PC-9 (cell line): ENCODE results near the gene CHCHD2. TPM values are rescaled to one million over a fixed set of nuclear protein-coding genes. Genes with fewer than 3 reads are reported as not detected.
"Not testable (repeated sequence)": the region's sequence is repeated elsewhere in the genome, so short reads cannot be mapped to it uniquely, and the experiment has no call there.

ENCODE experiments used
- BruUV-seq: library from RNA; stranded (reverse); fragments of 400-500 nt; replicated peaks from 2 replicates; lab custom pipeline; 2021; lab: Mats Ljungman, UMichigan
- CTCF ChIA-PET: fragments of 300-600 bp; sonication (Branson Sonifier 250); formaldehyde crosslinking; loops from one replicate; lab custom pipeline; 2022; ENCODE audit warnings: antibody characterized with exemption; lab: Charles Lee
- POLR2A ChIA-PET: fragments of 300-600 bp; sonication (Branson Sonifier 250); formaldehyde crosslinking; loops from one replicate; lab custom pipeline; 2022; ENCODE audit warnings: antibody characterized with exemption; ENCODE audit not compliant: unreplicated experiment; lab: Charles Lee
- DNase-seq, 2 experiments: peaks; one replicate each; pipeline versions ENCODE4 v3.0.0 to v3.0.0-alpha.2; 2015 to 2022; ENCODE audit warnings: mixed read lengths in 1 of 2
- H2AFZ ChIP-seq: fragments of 200-600 bp; sonication (generic); 2 replicates; pipeline ENCODE4 v1.8.1; 2017; ENCODE audit warnings: antibody characterized with exemption
- H3F3A ChIP-seq: fragments of 200-600 bp; sonication (generic); 2 replicates; pipeline ENCODE4 v1.8.1; 2017; ENCODE audit warnings: antibody characterized with exemption, mild to moderate bottlenecking, low read depth; ENCODE audit not compliant: insufficient read depth
- H3K27ac ChIP-seq: fragments of 200-600 bp; sonication (generic); 2 replicates; pipeline ENCODE4 v1.6.1; 2016; ENCODE audit warnings: mixed run types
- H3K27me3 ChIP-seq: fragments of 200-600 bp; sonication (generic); 2 replicates; pipeline ENCODE4 v1.6.1; 2016; ENCODE audit warnings: low read depth, mixed run types; ENCODE audit not compliant: insufficient read depth
- H3K36me3 ChIP-seq: fragments of 200-600 bp; sonication (generic); 2 replicates; pipeline ENCODE4 v1.6.1; 2016; ENCODE audit warnings: low read depth, mixed run types
- H3K4me1 ChIP-seq: fragments of 200-600 bp; sonication (generic); replicated peaks from 2 replicates; pipeline ENCODE4 v1.6.1; 2016; ENCODE audit warnings: mixed run types; ENCODE audit not compliant: insufficient read depth
- H3K4me2 ChIP-seq: fragments of 200-600 bp; sonication (generic); 2 replicates; pipeline ENCODE4 v1.6.1; 2017; ENCODE audit warnings: mixed run types
- H3K4me3 ChIP-seq: fragments of 200-600 bp; sonication (generic); 2 replicates; pipeline ENCODE4 v1.6.1; 2016; ENCODE audit warnings: mixed run types
- H3K79me2 ChIP-seq: fragments of 200-600 bp; sonication (generic); 2 replicates; pipeline ENCODE4 v1.6.1; 2017; ENCODE audit warnings: low read depth, mixed run types
- H3K9me2 ChIP-seq: fragments of 200-600 bp; sonication (generic); 2 replicates; pipeline ENCODE4 v1.8.1; 2017; ENCODE audit warnings: mild to moderate bottlenecking; ENCODE audit not compliant: insufficient read depth
- H3K9me3 ChIP-seq: fragments of 200-600 bp; sonication (generic); 2 replicates; pipeline ENCODE4 v1.8.1; 2016; ENCODE audit warnings: low read depth; ENCODE audit not compliant: insufficient read depth
- H4K20me1 ChIP-seq: fragments of 200-600 bp; sonication (generic); 2 replicates; pipeline ENCODE4 v1.8.1; 2017; ENCODE audit not compliant: insufficient read depth
- CTCF ChIP-seq: fragments of 200-600 bp; sonication (generic); conservative IDR thresholded peaks from 2 replicates; pipeline ENCODE4 v1.6.1; 2017; ENCODE audit warnings: mixed run types, antibody characterized with exemption, mild to moderate bottlenecking, moderate library complexity
- EZH2 ChIP-seq: fragments of 200-600 bp; sonication (generic); IDR thresholded peaks from 2 replicates; pipeline ENCODE4 v1.8.0; 2017; ENCODE audit warnings: antibody characterized with exemption, low read depth
- intact Hi-C: fragments of 100-400 bp; cut with micrococcal nuclease; formaldehyde crosslinking; loops from one replicate; pipeline ENCODE4 v1.10.0; 2022; ENCODE audit not compliant: unreplicated experiment
- total RNA-seq: library from RNA; stranded (reverse); gene quantifications from 2 replicates; pipeline ENCODE4 v1.2.3, GENCODE V29; 2021

The CHCHD2 gene
- total RNA-seq, 1 experiment from 2014 or later: 978 TPM

- H3K4me3 ChIP-seq: no peak overlapping the region
- H3K4me1 ChIP-seq: peaks cover 29% of the 10 kb centered on the region
- ChIA-PET POLR2A (interaction anchor here (0.6 to 0.7 kb wide), 4 partner anchors 30 to 1315 kb away, joined by 3 to 4 read pairs (median 3); partner anchors contain the start of gene SEC61G), CTCF (interaction anchor here (0.6 to 1.8 kb wide), 4 partner anchors 23 to 433 kb away, joined by 3 to 14 read pairs (median 8); partner anchors contain the start of genes CCT6A and PSPH)
- peaks cover 71% of the 10 kb centered on the region for H3F3A ChIP-seq
- peaks cover 8% of the 10 kb centered on the region; the same call in 1 of the 2 replicates for H3K79me2 ChIP-seq
- TF ChIP-seq CTCF (peak; percentile 100), EZH2 (no peak)
- H3K36me3 ChIP-seq: peaks cover 53% of the 10 kb centered on the region
- no peak overlapping the region for H3K27ac ChIP-seq
- intact Hi-C loops: loop anchor here (1.0 kb wide), 5 partner anchors 32 to 794 kb away; partner anchors contain the start of gene CHCHD2
- H3K9me3 ChIP-seq: no peaks in the 10 kb centered on the region
- no TSS peak for BruUV-seq
- no peak overlapping the region for H3K4me2 ChIP-seq
- peak; percentile 86 to 95 for DNase-seq
- peaks cover 4% of the 10 kb centered on the region for H4K20me1 ChIP-seq
- no peak overlapping the region for H2AFZ ChIP-seq
- no peaks in the 10 kb centered on the region for H3K9me2 ChIP-seq
- no peaks in the 10 kb centered on the region for H3K27me3 ChIP-seq
These were observed 31.9 kb downstream of the CHCHD2 start for GRCh38 chr7:56074371-56074791.

DNA sequence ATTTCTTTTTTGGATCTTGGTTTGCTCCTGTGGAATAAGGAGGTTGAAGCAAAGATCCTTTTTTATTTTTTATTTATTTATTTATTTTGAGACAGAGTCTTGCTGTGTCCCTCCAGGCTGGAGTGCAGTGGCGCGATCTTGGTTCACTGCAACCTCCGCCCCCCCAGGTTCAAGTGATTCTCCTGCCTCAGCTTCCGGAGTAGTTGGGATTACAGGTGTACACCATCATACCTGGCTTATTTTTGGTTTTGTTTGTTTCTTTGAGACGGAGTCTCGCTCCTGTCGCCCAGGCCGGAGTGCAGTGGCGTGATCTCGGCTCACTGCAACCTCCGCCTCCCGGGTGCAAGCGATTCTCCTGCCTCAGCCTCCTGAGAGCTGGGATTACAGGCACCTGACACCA lies 39.9 kb downstream of the CHCHD2 start:
- DNase-seq, intact Hi-C loops, H3K4me3 ChIP-seq, H3K27ac ChIP-seq, H3K27me3 ChIP-seq, BruUV-seq, CTCF ChIA-PET, H3K4me2 ChIP-seq, H3K9me2 ChIP-seq, H2AFZ ChIP-seq, H3K9me3 ChIP-seq: not testable (repeated sequence)
- peaks cover 61% of the 10 kb centered on the region for H3F3A ChIP-seq
- POLR2A ChIA-PET: interaction anchor here (5.7 kb wide), 1 partner anchor 15 kb away, joined by 63 read pairs; the partner anchor contains the start of genes CCT6A and PSPH
- H3K36me3 ChIP-seq: peaks cover 52% of the 10 kb centered on the region
- H3K4me1 ChIP-seq: peaks cover 35% of the 10 kb centered on the region
- peaks cover 35% of the 10 kb centered on the region for H4K20me1 ChIP-seq
- peaks cover 40% of the 10 kb centered on the region for H3K79me2 ChIP-seq

DNA sequence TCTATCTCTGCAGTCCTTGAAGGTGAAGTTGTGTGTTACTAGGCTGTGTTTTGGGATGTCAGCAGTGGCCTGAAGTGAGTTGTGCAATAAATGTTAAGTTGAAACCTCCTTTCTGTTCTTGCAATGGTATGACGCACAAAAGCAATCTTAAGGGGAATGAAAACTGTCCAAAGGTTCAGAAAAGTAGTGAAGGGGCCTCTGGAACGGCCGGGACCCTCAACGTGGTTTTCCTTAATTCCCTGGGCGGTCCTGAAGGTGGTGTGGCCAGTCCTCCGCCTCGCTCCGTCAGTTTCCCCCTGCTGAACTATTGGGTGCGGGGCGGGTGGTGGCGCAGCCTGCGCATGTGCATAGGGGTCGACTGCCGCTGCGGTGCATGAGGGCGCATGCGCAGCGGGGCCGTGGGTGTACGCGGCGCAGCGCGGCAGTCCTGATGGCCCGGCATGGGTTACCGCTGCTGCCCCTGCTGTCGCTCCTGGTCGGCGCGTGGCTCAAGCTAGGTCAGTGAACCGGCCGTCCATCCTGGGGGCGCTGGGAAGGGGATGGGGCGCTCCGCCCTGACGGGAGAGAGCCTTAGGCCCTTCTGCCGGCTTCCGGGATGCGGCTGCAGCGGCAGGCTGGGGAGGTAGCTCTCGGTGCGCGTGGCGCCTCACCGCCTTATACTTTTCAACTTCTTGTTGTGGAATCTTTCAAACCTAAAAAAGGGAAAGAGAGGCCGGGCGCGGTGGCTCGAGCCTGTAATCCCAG lies 42.2 kb downstream of the CHCHD2 start, which contains the start of gene SUMF2:
SUMF2 (plus strand) TSS at position 405 of the 744 bp plus-strand sequence; CDS start at position 431, 26 bp downstream.
- no peaks in the 10 kb centered on the region for H3K9me3 ChIP-seq
- H3K27ac ChIP-seq: peak within 1 kb of the TSS; percentile 71
- peak within 1 kb of the TSS; percentile 80 for H3K4me2 ChIP-seq
- peak within 1 kb of the TSS; percentile 96 for H2AFZ ChIP-seq
- H3K36me3 ChIP-seq: peaks cover 55% of the 10 kb centered on the region
- intact Hi-C loops: loop anchor here (1.0 to 5.0 kb wide), 3 partner anchors 13 to 507 kb away; partner anchors contain the start of genes CCT6A, CHCHD2 and PSPH
- DNase-seq: peak; percentile 90 to 97
- ChIA-PET CTCF (interaction anchor here (0.6 to 0.8 kb wide), 2 partner anchors 42 to 100 kb away, joined by 8 to 10 read pairs; partner anchors contain the start of gene CHCHD2), POLR2A (interaction anchor here (0.5 to 5.7 kb wide), 5 partner anchors 13 to 100 kb away, joined by 3 to 63 read pairs (median 11); partner anchors contain the start of genes CCT6A, NIPSNAP2 and PSPH)
- H3K4me3 ChIP-seq: peak within 1 kb of the TSS; percentile 69
- peaks cover 52% of the 10 kb centered on the region for H3K79me2 ChIP-seq
- peaks cover 71% of the 10 kb centered on the region for H3F3A ChIP-seq
- H3K27me3 ChIP-seq: no peaks in the 10 kb centered on the region
- H3K4me1 ChIP-seq: peaks cover 58% of the 10 kb centered on the region
- no peaks in the 10 kb centered on the region for H3K9me2 ChIP-seq
- BruUV-seq: TSS peak; percentile 7
- TF ChIP-seq CTCF (peak; percentile 49; the same call in 1 of the 2 replicates), EZH2 (no peak)
- H4K20me1 ChIP-seq: peaks cover 43% of the 10 kb centered on the region
